Measurements from ENCODE around the gene CAMTA1.

The CAMTA1 gene

DNA sequence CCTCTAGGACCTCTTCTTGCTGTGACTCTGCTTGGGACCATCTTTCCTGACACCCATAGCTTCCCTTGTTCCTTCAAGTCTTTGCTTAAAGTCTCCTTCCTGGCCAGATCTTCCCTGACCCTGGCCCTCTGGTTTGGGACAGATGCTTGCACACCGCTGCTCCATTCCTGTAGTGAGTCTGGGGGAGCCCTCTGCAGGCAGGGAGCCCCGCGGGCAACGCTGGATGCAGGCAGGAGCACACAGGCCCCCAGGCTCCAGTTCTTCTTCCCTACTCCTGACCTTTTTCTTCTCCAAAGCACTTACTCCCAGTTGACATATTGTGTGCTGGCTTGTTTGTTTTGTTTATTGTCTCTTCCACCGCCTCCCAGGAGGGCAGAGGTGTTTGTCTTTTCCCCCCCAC, 413.4 kb downstream of the CAMTA1 start:
- no peaks in the 10 kb centered on the region for H3K9me3 ChIP-seq (ENCODE audit: control insufficient read depth, insufficient read depth, low read depth, low read length)
- no peaks in the 10 kb centered on the region for H3K36me3 ChIP-seq (ENCODE audit: control insufficient read depth in 2 of 2, insufficient read depth in 1 of 2, low read length in 2 of 2)
- POLR2A ChIA-PET = no interaction called here
- no peaks in the 10 kb centered on the region for H3K4me1 ChIP-seq (ENCODE audit: control insufficient read depth, insufficient read depth, low read length)
- TF ChIP-seq, protein P1, sequence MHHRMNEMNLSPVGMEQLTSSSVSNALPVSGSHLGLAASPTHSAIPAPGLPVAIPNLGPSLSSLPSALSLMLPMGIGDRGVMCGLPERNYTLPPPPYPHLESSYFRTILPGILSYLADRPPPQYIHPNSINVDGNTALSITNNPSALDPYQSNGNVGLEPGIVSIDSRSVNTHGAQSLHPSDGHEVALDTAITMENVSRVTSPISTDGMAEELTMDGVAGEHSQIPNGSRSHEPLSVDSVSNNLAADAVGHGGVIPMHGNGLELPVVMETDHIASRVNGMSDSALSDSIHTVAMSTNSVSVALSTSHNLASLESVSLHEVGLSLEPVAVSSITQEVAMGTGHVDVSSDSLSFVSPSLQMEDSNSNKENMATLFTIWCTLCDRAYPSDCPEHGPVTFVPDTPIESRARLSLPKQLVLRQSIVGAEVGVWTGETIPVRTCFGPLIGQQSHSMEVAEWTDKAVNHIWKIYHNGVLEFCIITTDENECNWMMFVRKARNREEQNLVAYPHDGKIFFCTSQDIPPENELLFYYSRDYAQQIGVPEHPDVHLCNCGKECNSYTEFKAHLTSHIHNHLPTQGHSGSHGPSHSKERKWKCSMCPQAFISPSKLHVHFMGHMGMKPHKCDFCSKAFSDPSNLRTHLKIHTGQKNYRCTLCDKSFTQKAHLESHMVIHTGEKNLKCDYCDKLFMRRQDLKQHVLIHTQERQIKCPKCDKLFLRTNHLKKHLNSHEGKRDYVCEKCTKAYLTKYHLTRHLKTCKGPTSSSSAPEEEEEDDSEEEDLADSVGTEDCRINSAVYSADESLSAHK (tag by site-specific recombination; IDR thresholded peaks at IDR 0.05) = no peak
- TF ChIP-seq ZSCAN16 (tag by site-specific recombination; IDR thresholded peaks at IDR 0.05) (no peak), ZNF23 (tag by site-specific recombination; IDR thresholded peaks at IDR 0.05; ENCODE audit: borderline replicate concordance) (no peak), ZNF600 (tag by site-specific recombination; IDR thresholded peaks at IDR 0.05) (no peak), ZNF24 (tag by site-specific recombination; IDR thresholded peaks at IDR 0.05) (no peak), ZNF350 (tag by site-specific recombination; IDR thresholded peaks at IDR 0.05) (no peak), FEZF1 (tag by site-specific recombination; IDR thresholded peaks at IDR 0.05) (no peak), ZNF544 (tag by site-specific recombination; IDR thresholded peaks at IDR 0.05) (no peak), ZNF324 (tag by site-specific recombination; IDR thresholded peaks at IDR 0.05) (no peak)
- TF ChIP-seq, protein P2, sequence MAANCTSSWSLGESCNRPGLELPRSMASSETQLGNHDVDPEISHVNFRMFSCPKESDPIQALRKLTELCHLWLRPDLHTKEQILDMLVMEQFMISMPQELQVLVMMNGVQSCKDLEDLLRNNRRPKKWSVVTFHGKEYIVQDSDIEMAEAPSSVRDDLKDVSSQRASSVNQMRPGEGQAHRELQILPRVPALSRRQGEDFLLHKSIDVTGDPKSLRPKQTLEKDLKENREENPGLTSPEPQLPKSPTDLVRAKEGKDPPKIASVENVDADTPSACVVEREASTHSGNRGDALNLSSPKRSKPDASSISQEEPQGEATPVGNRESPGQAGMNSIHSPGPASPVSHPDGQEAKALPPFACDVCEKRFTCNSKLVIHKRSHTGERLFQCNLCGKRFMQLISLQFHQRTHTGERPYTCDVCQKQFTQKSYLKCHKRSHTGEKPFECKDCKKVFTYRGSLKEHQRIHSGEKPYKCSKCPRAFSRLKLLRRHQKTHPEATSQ (tag by site-specific recombination; IDR thresholded peaks at IDR 0.05) = no peak
- TF ChIP-seq, protein P3, sequence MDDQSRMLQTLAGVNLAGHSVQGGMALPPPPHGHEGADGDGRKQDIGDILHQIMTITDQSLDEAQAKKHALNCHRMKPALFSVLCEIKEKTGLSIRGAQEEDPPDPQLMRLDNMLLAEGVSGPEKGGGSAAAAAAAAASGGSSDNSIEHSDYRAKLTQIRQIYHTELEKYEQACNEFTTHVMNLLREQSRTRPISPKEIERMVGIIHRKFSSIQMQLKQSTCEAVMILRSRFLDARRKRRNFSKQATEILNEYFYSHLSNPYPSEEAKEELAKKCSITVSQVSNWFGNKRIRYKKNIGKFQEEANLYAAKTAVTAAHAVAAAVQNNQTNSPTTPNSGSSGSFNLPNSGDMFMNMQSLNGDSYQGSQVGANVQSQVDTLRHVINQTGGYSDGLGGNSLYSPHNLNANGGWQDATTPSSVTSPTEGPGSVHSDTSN (CRISPR knock-in tag; IDR thresholded peaks at IDR 0.05) = no peak
- TF ChIP-seq, protein P4, sequence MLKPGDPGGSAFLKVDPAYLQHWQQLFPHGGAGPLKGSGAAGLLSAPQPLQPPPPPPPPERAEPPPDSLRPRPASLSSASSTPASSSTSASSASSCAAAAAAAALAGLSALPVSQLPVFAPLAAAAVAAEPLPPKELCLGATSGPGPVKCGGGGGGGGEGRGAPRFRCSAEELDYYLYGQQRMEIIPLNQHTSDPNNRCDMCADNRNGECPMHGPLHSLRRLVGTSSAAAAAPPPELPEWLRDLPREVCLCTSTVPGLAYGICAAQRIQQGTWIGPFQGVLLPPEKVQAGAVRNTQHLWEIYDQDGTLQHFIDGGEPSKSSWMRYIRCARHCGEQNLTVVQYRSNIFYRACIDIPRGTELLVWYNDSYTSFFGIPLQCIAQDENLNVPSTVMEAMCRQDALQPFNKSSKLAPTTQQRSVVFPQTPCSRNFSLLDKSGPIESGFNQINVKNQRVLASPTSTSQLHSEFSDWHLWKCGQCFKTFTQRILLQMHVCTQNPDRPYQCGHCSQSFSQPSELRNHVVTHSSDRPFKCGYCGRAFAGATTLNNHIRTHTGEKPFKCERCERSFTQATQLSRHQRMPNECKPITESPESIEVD (tag by site-specific recombination; IDR thresholded peaks at IDR 0.05) = no peak
- no peak overlapping the region for H3K27ac ChIP-seq (ENCODE audit: extremely low read depth, low read depth, low read length)
- CTCF ChIA-PET = no interaction called here
- H3K4me3 ChIP-seq (ENCODE audit: low read depth, low read length) = no peak overlapping the region

DNA sequence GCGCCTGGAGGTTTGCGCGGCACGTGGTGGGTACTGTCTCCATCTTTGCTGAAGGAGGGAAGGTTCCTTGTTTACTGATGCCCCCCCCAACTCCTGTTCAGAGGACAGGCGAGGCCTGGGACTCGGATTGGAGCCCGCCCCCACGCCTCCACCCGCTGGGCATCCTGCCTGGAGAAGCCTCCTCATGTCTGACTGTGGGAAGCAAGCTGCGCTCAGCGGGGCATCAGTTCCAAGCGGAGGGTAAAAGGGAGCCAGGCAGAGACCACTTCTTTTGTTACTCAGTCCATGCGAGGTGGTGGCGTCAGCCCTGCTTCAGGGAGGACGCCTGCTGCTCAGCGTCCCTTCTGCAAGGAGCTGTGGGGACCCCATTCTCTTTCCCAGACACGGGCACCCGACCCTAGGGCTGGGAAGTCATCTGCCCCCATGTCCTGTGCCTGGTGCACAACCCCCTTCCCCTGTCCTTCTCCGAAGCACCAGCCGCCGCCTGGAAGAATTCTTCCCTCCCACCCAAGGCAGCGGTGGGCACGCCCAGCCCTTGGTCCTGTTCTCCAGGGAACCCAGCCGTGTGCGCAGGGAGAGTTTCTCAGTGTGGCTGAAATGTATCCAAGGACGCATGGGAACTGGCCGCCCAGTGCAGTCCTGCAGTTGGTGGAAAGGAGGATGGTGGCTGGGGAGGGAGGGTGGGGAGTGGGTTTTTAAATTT, 414.0 kb downstream of the CAMTA1 start:
- ChIA-PET POLR2A (no interaction called here), CTCF (no interaction called here)
- no peak overlapping the region for H3K4me3 ChIP-seq (ENCODE audit: low read depth, low read length)
- no peaks in the 10 kb centered on the region for H3K9me3 ChIP-seq (ENCODE audit: control insufficient read depth, insufficient read depth, low read depth, low read length)
- H3K4me1 ChIP-seq (ENCODE audit: control insufficient read depth, insufficient read depth, low read length) = no peaks in the 10 kb centered on the region
- no peak overlapping the region for H3K27ac ChIP-seq (ENCODE audit: extremely low read depth, low read depth, low read length)
- H3K36me3 ChIP-seq (ENCODE audit: control insufficient read depth in 2 of 2, insufficient read depth in 1 of 2, low read length in 2 of 2) = no peaks in the 10 kb centered on the region
- no peak for TF ChIP-seq ZNF561 (tag by site-specific recombination; IDR thresholded peaks at IDR 0.05; ENCODE audit: borderline replicate concordance)
- TF ChIP-seq, protein P5, sequence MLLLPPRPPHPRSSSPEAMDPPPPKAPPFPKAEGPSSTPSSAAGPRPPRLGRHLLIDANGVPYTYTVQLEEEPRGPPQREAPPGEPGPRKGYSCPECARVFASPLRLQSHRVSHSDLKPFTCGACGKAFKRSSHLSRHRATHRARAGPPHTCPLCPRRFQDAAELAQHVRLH (tag by site-specific recombination; IDR thresholded peaks at IDR 0.05) = no peak
- TF ChIP-seq HOXD13 (CRISPR knock-in tag; IDR thresholded peaks at IDR 0.05; ENCODE audit: borderline replicate concordance) = no peak
- TF ChIP-seq ZNF302 (tag by site-specific recombination; IDR thresholded peaks at IDR 0.05; ENCODE audit: low read depth) = no peak
- TF ChIP-seq, protein P6, sequence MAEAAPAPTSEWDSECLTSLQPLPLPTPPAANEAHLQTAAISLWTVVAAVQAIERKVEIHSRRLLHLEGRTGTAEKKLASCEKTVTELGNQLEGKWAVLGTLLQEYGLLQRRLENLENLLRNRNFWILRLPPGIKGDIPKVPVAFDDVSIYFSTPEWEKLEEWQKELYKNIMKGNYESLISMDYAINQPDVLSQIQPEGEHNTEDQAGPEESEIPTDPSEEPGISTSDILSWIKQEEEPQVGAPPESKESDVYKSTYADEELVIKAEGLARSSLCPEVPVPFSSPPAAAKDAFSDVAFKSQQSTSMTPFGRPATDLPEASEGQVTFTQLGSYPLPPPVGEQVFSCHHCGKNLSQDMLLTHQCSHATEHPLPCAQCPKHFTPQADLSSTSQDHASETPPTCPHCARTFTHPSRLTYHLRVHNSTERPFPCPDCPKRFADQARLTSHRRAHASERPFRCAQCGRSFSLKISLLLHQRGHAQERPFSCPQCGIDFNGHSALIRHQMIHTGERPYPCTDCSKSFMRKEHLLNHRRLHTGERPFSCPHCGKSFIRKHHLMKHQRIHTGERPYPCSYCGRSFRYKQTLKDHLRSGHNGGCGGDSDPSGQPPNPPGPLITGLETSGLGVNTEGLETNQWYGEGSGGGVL (tag by site-specific recombination; IDR thresholded peaks at IDR 0.05) = peak; percentile 85; the same call in 1 of the 2 replicates
- TF ChIP-seq, protein P7, sequence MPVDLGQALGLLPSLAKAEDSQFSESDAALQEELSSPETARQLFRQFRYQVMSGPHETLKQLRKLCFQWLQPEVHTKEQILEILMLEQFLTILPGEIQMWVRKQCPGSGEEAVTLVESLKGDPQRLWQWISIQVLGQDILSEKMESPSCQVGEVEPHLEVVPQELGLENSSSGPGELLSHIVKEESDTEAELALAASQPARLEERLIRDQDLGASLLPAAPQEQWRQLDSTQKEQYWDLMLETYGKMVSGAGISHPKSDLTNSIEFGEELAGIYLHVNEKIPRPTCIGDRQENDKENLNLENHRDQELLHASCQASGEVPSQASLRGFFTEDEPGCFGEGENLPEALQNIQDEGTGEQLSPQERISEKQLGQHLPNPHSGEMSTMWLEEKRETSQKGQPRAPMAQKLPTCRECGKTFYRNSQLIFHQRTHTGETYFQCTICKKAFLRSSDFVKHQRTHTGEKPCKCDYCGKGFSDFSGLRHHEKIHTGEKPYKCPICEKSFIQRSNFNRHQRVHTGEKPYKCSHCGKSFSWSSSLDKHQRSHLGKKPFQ (tag by site-specific recombination; IDR thresholded peaks at IDR 0.05) = no peak
- no peak for TF ChIP-seq SP3 (tag by site-specific recombination; IDR thresholded peaks at IDR 0.05)
- TF ChIP-seq, protein P8, sequence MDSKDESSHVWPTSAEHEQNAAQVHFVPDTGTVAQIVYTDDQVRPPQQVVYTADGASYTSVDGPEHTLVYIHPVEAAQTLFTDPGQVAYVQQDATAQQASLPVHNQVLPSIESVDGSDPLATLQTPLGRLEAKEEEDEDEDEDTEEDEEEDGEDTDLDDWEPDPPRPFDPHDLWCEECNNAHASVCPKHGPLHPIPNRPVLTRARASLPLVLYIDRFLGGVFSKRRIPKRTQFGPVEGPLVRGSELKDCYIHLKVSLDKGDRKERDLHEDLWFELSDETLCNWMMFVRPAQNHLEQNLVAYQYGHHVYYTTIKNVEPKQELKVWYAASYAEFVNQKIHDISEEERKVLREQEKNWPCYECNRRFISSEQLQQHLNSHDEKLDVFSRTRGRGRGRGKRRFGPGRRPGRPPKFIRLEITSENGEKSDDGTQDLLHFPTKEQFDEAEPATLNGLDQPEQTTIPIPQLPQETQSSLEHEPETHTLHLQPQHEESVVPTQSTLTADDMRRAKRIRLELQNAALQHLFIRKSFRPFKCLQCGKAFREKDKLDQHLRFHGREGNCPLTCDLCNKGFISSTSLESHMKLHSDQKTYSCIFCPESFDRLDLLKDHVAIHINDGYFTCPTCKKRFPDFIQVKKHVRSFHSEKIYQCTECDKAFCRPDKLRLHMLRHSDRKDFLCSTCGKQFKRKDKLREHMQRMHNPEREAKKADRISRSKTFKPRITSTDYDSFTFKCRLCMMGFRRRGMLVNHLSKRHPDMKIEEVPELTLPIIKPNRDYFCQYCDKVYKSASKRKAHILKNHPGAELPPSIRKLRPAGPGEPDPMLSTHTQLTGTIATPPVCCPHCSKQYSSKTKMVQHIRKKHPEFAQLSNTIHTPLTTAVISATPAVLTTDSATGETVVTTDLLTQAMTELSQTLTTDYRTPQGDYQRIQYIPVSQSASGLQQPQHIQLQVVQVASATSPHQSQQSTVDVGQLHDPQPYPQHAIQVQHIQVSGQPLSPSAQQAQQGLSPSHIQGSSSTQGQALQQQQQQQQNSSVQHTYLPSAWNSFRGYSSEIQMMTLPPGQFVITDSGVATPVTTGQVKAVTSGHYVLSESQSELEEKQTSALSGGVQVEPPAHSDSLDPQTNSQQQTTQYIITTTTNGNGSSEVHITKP (tag by site-specific recombination; IDR thresholded peaks at IDR 0.05) = peak; percentile 50

All from HEK293 (cell line).